Ishikawa (cell line): Measurements from ENCODE around the gene DNAJA3.

Experiments
- EGR1 ChIP-seq: IDR thresholded peaks from 2 replicates; pipeline ENCODE4 v1.6.1; 2012
- EP300 ChIP-seq: IDR thresholded peaks from 2 replicates; pipeline ENCODE4 v1.6.1; 2012; ENCODE audit warnings: borderline replicate concordance
- MAX ChIP-seq: IDR thresholded peaks from 2 replicates; pipeline ENCODE4 v1.6.1; 2012
- YY1 ChIP-seq: IDR thresholded peaks from 2 replicates; pipeline ENCODE4 v1.6.1; 2012; ENCODE audit warnings: low read depth

GRCh38 chr16:4404967-4405696 is 20.5 kb upstream of the DNAJA3 start:
- no peak for TF ChIP-seq EGR1
- no peak for TF ChIP-seq EP300
- no peak for TF ChIP-seq MAX
- no peak for TF ChIP-seq YY1
